H1 (cell line): ENCODE results near the gene BRMS1. TPM values are rescaled to one million over a fixed set of nuclear protein-coding genes. Genes with fewer than 3 reads are reported as not detected.

ENCODE experiments used
- BACH1 ChIP-seq: IDR thresholded peaks from 2 replicates; pipeline ENCODE4 v1.6.1; 2012; ENCODE audit warnings: low read length, improper control_type of control experiment
- CHD2 ChIP-seq: IDR thresholded peaks from 2 replicates; pipeline ENCODE4 v1.6.1; 2012; ENCODE audit warnings: low read length, improper control_type of control experiment
- CHD7 ChIP-seq: fragments of 300-600 bp; sonication (generic); IDR thresholded peaks from 2 replicates; pipeline ENCODE4 v1.7.1; 2012; ENCODE audit warnings: low read length, moderate library complexity, mild to moderate bottlenecking, inconsistent platforms; ENCODE audit not compliant: insufficient replicate concordance
- NANOG ChIP-seq: IDR thresholded peaks from 2 replicates; pipeline ENCODE4 v1.6.1; 2011; ENCODE audit warnings: low read length, low read depth, mild to moderate bottlenecking, inconsistent platforms; ENCODE audit not compliant: insufficient read depth, poor library complexity, severe bottlenecking
- RXRA ChIP-seq: IDR thresholded peaks from 2 replicates; pipeline ENCODE4 v1.6.1; 2011; ENCODE audit warnings: low read depth, mild to moderate bottlenecking, low read length, moderate library complexity; ENCODE audit not compliant: insufficient read depth
- TEAD4 ChIP-seq: IDR thresholded peaks from 2 replicates; pipeline ENCODE4 v1.6.1; 2012; ENCODE audit warnings: low read depth, low read length, inconsistent platforms, mixed read lengths
- polyA plus RNA-seq, 7 experiments: library from polyadenylated mRNA; depleted of rRNA in 3 of 7; stranded (reverse) in 5 of 7; unstranded in 2 of 7; fragments of >200 nt in 5 of 7; fragments of 200-250 nt in 2 of 7; gene quantifications; 1 replicate in 5 of 7; 2 replicates in 1 of 7; 4 replicates in 1 of 7; pipeline versions ENCODE4 v1.2.1 to v1.2.3, GENCODE V29; 2011 to 2013; ENCODE audit warnings: missing spikeins in 2 of 7, mixed read lengths in 2 of 7
- total RNA-seq: library from RNA; stranded (reverse); fragmentation: NEBNext Ultra II Directional; extraction: Animal tissue kit (Norgen Biotek cat#: 25700); gene quantifications from 2 replicates; pipeline ENCODE4 v1.2.1, GENCODE V29; 2021
- TF ChIP-seq, protein P1 (sequence below): IDR thresholded peaks from 2 replicates; pipeline ENCODE4 v1.6.1; 2011; ENCODE audit warnings: low read depth, mild to moderate bottlenecking, low read length; ENCODE audit not compliant: insufficient read depth

Gene BRMS1
- total and polyA plus RNA-seq, 2 of the 8 experiments (the other 6 are each of a cell fraction or from before 2014, with no cell fraction given), result 39.2 to 46.1 TPM

- no peak for TF ChIP-seq CHD7
- TF ChIP-seq, protein P1, sequence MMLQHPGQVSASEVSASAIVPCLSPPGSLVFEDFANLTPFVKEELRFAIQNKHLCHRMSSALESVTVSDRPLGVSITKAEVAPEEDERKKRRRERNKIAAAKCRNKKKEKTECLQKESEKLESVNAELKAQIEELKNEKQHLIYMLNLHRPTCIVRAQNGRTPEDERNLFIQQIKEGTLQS, result no peak
- no peak for TF ChIP-seq BACH1
- TF ChIP-seq CHD2, result no peak
- TF ChIP-seq TEAD4, result no peak
- TF ChIP-seq NANOG, result no peak
- no peak for TF ChIP-seq RXRA
These were observed 46.4 kb upstream of the BRMS1 start (continued) for GRCh38 chr11:66391322-66391721.
